Measurements from ENCODE around the gene ZFY. TPM values are rescaled to one million over a fixed set of nuclear protein-coding genes. Genes with fewer than 3 reads are reported as not detected.

Gene ZFY
- total RNA-seq, 3 donors from 2014 or later = 12.6 to 28.5 TPM; not detected in 1

Other genes starting within 250 kb of the ZFY start
- gene SRY, start 147.7 kb upstream of the ZFY start, total RNA-seq = not detected
- gene RPS4Y1, start 93.8 kb upstream of the ZFY start, total RNA-seq = 100 to 1,000 TPM in 2 of 3 donors, not detected in 1; 176 to 215 TPM